Neural cell (in vitro differentiated cells): ENCODE results near the gene SAE1.

ENCODE experiments used
- EZH2 ChIP-seq: fragments of 200-600, 300-800 bp; shearing (Covaris generic), sonication (generic); IDR thresholded peaks from 2 replicates; pipeline ENCODE4 v1.6.1; 2014; ENCODE audit warnings: antibody characterized with exemption, low read length, borderline replicate concordance, mild to moderate bottlenecking; ENCODE audit not compliant: insufficient read depth, poor library complexity, severe bottlenecking
- TAF1 ChIP-seq: IDR thresholded peaks from 2 replicates; pipeline ENCODE4 v1.6.1; 2012; ENCODE audit warnings: low read depth
- TF ChIP-seq, protein P1 (sequence below): fragments of 450-650 bp; IDR thresholded peaks from 2 replicates; pipeline ENCODE4 v1.5.1; 2014; ENCODE audit warnings: antibody characterized with exemption, mild to moderate bottlenecking, moderate library complexity; ENCODE audit not compliant: poor library complexity, severe bottlenecking

DNA sequence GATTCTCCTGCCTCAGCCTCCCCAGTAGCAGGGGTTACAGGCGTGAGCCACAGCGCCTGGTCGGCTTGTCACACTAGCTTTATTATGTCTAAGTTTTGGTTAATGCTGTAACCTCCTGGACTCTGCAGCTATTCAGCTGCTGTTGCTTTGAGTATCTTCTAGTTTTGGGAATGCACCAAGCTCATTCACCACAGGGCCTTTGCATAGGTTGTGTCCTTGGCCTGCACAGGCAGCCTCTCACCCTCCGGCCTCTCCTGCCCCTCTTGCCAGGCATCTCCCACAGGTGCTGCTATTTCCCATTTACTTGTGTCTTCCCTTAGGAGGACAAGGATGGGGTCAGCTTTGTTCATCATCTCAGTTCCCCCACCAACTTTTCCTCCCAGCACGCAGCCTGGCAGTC, 123.3 kb downstream of the SAE1 start:
- TF ChIP-seq, protein P1, sequence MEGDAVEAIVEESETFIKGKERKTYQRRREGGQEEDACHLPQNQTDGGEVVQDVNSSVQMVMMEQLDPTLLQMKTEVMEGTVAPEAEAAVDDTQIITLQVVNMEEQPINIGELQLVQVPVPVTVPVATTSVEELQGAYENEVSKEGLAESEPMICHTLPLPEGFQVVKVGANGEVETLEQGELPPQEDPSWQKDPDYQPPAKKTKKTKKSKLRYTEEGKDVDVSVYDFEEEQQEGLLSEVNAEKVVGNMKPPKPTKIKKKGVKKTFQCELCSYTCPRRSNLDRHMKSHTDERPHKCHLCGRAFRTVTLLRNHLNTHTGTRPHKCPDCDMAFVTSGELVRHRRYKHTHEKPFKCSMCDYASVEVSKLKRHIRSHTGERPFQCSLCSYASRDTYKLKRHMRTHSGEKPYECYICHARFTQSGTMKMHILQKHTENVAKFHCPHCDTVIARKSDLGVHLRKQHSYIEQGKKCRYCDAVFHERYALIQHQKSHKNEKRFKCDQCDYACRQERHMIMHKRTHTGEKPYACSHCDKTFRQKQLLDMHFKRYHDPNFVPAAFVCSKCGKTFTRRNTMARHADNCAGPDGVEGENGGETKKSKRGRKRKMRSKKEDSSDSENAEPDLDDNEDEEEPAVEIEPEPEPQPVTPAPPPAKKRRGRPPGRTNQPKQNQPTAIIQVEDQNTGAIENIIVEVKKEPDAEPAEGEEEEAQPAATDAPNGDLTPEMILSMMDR: no peak
- no peak for TF ChIP-seq EZH2
- TF ChIP-seq TAF1: no peak
